ENCODE data around the gene SYT1.

DNA sequence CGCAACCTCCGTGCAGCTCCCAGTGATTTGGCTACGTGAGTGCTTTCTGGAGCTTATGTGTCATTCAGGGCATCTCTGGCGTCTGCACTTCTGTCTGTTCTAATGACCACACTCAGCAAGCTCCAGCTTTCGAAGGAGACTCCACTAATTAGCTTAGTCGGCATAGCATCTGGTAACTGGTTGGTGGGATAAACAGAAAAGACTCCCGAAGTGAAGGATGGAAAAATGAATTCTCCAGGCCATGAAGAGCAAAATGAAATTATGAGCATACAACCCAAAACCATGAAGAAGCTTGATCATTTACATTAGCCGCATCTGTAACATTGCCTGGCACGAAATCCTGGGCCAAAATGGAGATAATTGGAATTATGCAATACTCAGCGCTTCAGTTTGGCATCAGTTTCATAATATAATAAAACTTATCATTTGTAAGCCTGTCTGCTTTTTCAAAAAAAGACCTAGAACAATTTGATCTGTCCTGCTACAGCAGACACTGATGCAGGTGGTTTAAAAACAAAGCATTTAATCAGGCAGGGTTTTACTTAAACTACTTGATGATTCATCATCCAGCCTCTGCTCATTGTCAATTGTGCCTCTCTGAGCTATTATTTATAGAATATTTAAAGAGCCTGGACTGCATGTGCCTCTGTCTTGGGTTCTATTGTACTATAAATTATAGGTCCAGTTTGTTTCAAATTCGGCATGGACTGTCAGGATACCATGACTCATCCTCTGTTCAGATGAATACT, 87.4 kb downstream of the SYT1 start:
- TF ChIP-seq CTCF (conservative IDR thresholded peaks at IDR 0.05; ENCODE audit: low read length) (no peak), EZH2phosphoT487 (IDR thresholded peaks at IDR 0.05; ENCODE audit: borderline replicate concordance, low read depth, low read length) (no peak)

All from OCI-LY7 (cell line).